CMK (cell line): ENCODE data around the gene SLC16A9.
"Not testable (repeated sequence)": the region's sequence is repeated elsewhere in the genome, so short reads cannot be mapped to it uniquely, and the experiment has no call there.

ENCODE experiments used
- DNase-seq: peaks from one replicate; pipeline ENCODE4 v3.0.0-alpha.2; 2010; ENCODE audit warnings: low read depth

SLC16A9 gene

DNA sequence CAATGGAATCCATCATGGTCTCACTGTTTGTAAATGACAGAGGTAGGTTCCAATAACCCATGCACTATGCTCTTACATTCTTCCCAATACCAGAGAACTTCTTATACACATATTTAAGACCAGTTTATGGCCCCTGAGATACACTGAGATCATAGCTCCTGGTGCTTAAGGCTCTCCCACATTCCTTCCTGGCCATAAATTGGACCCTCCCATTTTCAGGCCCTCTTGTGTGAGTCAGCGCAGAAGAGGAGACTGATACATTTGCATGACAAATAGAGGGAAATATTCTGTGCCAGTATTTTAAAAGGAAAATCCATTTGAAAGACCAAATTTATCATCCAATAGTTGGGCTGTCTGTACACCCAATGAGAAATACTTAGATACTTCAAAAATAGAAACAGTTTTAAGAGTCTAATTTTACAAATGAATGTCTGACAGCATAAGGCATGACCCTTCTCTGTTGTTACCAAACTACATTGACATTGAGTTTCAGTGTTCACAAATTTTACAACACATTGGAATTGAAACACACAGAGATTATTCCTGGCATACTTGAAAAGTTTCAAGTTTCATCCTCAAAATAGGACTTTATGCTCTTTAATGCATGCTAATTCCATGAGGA, 35.3 kb downstream of the SLC16A9 start:
- DNase-seq: no peak

DNA sequence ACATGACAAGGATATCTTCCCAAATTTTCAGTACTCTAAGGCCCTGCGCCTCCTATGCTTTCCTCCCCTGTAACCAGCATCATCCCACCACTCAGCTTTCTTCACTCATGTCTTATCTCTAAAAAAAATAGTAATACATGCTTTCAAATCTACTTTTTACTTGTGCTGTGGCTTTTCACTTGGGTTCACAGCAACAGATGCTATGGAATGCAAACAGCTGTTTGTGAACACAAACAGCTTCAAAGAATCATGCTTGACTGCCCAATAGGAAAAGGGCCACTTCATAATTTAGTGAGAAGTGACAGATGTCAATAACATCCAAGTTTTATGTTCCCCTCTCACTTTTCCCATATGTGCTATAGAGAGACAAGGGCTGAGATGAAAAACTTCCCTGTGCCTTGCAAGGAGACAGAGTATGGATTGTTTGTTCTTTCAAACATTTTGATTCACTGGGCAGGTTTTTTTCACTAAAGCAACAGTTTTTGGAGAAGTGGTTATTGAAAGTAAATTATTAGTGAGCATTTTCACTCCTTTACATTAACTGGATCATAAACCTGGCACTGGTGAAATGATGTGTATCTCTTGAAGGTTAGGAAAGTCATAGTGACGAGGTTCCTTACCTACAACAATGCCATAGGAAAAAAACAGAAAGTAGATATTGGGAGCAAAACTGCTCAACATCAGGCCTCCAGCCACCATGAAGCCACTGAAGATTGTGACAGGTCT, 37.3 kb downstream of the SLC16A9 start:
- DNase-seq: no peak

DNA sequence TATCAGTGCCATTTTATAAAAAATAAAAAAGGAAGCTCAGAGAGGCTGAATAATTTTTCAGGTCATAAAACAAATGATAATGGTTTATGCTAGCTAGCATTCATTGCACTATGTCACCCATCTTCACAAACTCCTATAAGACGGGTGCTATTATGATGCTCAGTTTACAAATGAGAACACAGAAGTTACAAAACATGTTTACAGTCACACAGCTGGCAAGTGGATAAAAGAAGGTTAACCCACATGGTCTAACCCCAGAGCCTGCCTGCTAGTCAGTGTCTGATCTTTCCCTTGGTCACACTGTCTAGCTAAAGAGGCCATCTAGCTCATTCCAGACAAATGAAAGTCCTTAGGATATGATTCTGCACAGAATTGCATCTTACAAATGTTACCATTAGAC, 39.4 kb downstream of the SLC16A9 start:
- no peak for DNase-seq

DNA sequence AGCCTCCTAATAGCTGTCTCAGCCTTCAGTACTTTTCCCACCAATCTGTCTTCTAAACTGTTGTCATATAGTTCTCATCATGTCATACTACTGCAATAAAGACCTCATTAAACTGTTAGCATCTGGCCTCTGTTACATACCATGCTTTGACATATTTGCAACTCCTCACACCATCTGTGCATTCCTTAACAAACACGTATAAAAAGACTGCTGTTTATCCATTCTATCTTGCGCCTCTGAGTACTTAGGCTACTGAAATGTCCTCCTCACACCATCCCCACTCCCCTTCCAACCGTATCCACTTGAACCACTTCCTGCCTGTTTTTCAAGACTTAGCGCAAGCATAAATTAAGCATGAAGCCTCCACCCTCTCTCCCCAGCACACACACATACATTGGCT, 41.6 kb downstream of the SLC16A9 start:
- no peak for DNase-seq

DNA sequence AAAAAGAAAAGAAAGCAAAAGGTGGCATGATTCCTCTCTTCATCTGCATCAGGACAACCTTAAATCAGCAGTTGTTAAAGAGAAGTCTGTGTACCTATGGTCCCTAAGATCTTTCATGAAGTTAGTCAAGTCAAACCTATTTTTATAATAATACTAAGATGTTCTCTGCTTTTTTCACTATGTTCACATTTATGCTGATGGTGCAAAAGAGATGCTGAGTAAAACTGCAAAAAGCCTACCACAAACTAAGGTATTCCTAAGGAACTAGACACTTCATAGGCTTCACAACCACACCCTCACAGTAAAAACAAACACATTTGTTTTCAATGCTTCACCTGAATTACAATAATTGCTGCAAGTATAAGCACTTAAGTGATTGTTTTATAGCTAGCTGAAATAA, 43.3 kb downstream of the SLC16A9 start:
- DNase-seq: no peak

DNA sequence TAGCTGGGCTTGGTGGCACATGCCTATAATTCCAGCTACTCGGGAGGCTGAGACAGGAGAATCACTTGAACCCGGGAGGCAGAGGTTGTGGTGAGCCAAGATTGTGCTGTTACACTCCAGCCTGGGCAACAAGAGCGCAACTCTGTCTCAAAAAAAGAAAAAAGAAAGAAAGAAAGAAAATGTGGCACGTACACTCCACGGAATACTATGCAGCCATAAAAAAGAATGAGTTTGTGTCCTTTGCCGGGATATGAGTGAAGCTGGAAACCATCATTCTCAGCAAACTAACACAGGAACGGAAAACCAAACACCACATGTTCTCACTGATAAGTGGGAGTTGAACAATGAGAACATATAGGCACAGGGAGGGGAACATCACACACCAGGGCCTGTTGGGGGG, 46.4 kb downstream of the SLC16A9 start:
- DNase-seq: not testable (repeated sequence)

DNA sequence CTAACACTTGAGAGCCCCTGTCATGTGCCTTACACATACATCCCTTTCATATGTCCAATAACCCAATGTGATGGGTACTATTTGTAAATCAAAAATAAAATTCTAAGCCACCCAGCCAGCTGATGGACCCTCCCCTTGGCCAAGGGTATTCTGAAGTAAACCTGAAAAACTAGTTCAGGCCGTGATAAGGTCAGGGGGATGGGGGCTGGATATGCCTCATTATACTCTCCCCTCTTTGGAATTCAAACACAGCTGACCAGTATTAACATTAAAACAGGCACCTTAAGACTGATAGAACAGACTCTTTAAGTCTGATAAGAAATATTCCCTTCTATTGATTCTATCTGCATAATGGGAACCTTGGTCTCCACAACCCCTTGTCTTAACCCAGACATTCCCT, 51.9 kb downstream of the SLC16A9 start:
- DNase-seq: no peak

DNA sequence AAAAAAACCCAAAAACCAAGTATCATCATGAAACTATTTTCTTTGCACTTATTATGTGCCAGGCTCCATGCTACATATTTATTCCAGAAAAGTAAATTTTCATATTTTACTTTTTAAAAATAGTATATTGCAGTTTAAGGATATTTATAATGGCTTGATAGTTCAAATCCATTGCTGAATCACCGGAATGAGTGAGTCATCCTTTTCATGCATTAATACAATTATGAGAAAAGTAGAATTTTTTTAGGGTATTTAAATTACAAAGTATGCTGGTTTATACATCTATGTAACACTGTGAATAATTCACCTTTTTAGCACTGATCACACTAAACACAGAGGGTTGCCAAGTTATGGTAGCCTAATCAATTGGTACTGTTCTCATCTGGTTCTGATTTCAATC, 54.3 kb downstream of the SLC16A9 start:
- DNase-seq: no peak

DNA sequence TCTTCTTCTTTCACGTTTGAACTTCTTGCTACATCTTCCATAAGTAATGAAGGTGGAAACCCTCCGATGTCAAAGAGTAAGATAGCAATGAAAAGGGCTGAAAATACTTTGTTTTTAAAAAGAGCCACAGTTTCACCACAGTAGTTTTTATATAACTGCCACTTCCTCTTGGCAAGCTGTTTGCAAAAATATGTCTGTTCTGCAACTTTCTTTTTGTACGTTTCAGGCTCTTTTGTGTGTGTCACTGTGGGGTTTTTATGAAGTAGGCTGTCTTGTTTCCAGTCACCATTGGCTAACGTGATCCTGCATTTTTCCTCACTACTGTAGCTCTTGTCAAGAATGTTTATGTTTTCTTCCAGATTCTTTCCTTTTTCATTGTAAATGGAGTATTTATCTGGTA, 55.6 kb downstream of the SLC16A9 start:
- no peak for DNase-seq

DNA sequence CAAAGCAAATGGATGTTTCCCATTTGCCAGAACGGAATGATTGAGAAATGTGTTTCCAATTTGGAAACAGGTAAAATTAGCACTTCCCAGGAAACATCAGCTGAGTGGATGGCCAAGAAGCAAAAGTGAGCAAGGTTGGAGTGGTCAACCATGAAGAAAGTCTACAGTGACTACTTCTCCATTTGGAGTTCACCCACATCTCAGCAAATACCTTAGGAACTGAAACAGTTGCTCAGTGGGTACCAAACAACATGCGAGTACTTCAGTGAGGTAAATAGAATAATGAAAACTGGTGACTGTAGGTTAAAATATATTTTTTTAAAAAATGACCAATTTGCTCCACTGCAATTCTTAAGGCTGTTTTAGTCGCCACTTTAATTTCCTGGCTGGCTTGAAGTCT, 57.7 kb downstream of the SLC16A9 start:
- DNase-seq: no peak

DNA sequence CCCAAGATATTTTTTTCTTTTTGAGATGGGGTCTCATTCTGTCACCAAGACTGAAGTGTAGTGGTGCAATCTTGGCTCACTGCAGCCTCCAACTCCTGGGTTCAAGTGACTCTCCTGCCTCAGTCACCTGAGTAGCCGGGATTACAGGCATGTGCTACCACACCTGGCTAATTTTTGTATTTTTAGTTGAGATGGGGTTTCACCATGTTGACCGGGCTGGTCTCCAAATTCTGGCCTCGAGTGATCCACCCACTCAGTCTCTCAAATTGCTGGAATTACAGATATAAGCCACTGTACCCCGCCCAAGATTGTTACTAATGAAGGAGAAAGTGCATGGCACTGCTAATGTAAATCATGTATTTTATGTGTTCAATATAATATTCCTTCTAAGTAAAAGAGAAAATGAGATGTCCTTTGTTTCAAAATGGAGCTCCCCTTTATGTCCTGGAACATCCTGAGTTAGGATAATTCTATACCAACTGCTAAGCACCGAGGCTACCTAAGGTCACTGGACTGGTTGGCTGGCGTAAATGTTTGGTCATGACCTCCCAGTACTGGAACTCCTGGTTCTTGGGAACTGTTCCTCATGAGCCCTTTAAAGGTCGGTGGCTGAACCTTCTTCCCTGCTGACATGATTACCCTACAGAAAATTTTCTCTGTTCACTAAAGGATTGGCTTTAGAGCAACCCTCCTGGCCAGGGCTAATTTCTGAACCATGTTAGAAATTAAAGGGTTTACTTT, 59.9 kb downstream of the SLC16A9 start:
- DNase-seq: no peak

DNA sequence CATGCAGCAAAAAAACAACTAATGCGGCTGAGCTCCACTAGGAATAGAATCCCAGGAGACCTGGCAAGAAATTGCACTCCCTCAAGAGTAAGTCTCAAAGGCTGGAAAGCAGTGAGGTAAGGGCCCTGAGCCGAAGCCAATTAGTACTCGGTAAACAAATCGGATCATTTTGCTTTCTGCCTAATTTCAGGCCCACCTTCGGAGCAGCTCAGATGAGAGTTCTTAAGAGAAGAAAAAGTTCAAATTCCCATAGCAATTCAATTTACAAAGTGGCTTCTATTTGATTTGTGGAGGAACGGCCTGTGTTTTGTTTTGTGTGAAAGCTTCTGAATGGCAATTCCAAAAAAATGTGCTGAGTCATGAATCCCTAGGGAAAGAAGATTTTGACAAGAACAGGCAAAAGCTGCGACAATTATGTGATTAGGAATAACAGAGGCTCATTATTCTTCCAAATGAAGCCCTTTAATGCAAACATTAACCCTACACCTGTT, 60.9 kb downstream of the SLC16A9 start:
- no peak for DNase-seq

DNA sequence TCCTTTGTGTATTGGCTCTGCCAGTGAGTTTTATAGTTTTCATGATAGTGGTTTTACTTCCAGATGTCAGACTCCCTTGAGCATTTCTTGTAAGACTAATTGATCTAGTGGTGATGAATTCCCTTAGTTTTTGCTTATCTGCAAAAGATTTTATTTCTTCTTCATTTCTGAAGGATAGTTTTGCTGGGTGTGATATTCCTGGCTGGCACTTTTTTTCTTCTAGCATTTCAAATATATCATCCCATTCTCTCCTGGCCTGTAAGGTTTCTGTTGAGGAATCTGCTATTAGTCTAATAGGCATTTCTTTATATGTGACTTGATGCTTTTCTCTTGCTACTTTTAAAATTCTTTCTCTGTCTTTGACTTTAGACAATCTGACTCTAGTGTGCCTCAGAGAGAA, 64.8 kb downstream of the SLC16A9 start:
- no peak for DNase-seq

DNA sequence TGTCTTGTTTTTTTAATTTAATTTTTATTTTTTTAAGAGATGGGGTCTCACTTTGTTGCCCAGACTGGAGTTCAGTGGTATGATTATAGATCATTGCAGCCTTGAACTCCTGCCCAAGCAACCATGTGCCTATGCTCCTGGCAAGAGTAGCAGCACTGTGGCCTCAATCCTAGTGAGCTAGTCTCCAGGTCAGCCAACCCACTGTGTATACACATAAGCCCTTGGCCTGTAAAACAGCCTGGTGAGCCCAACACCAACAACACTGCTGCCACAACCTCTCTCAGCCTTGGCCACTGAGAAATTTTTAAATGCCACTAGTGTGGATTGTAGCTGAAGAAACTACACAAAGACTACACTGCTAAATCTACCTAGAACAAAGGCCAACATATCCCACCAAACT, 68.0 kb downstream of the SLC16A9 start:
- DNase-seq: not testable (repeated sequence)

DNA sequence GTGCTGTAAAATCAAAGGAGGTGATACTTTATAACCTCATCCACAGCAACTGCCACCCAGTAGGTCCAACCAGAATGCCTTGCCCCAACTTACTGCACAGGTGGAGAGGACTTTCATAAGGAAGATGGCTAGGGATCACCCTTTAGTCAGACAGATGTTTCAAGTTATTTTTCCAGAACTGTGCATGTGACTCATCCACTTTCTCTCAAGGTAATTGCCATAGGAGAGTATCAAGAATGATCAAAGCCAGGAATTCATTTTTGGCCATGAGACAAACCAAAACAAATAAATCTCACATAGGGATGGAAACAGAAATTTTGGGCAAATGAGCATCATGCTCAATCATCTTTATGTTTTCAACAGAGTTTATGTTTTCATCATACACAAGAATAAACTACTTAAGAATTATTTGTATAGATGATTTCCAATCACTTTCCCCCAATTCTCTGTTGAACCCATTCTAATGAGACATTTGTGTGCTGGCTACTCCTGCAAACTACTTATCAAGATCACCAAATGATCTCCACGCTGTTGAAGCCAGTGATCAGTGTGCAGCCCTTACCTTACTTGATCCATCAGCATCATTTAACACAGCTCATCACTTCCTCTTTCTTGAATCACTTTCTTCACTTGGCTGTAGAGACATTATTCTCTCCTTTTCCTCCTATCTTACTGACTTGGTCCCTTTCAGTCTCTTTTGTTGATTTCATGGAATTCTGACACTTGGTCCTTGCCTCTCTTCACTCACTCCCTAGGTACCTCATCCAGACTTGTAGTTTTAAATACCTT, 74.0 kb downstream of the SLC16A9 start:
- DNase-seq: no peak

DNA sequence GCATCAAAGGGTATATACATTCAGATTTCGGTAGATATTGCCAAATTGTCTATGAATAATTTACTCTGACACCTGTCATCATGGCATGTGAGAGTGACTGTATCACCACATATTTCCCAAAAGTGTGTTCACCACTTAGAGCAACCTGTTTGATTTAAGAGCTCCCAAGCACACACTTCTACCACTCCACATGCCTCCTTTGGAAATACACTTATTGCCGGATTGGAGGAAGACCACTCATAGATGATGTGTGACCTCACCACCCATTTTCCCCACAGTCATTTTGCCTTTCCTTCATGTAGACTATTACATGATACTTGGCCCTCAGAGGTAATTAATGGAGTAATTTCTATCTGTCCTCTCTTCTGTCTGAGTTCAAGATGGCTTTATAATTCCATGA, 75.5 kb downstream of the SLC16A9 start:
- no peak for DNase-seq

DNA sequence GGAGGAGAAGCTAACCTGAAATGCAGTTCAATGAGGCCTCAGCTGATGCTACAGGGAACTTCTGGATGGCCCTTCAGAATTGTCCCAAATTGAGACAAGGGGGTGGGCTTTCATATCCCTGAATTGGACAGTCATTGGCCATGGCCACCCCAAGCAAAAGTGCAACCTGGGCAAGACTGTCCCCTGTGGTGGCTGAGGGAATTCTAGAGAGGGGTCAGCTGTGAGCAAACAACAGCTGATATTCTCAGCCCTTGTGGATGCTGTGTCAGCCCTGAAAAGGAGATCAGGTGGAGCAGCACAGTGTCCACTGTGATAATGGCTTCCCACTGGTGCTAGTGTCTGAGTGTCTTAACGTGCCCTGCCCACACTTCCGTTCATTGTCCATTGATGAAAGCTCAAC, 76.6 kb downstream of the SLC16A9 start:
- no peak for DNase-seq

DNA sequence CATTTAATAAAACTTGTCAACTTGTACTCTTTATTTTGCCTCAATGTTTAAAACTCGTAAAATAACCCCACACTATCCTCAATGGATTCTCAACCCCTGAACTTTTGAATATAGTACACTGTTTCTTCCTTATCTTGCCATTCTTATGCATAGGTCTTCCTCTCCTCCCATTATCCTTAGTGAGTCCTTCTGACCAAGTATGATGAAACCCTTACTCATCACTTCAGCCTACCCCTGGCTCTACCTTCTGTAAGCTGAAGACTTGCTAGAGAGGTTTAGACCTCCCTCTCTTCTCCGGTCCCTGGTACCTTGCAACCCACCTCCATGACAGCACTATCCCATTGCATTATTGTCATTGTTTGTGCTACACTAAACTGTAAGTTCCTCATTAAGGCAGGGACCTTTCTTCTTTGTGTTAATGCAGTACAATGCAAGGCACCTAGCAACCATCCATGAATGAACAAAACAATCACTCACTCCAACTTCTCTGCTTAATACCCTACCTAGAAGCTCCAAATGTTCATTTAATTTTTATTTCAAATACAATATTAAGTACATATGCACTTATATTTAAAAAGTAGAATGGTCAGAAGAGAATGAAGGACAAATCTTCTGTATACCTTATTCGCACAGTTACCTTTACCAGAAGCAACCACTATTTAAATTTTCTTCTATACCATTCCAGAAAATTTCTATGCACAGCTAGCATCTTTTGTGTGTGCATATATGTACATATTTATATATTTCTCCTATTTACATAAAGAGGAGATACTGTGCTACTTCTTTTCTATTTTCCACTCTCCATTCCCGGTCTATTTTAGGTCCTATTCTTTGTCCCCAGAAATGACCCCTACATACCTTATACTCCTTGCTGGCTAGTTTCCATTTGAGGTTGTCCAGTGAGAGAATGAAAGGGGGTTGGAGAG, 77.5 kb downstream of the SLC16A9 start:
- DNase-seq: no peak

DNA sequence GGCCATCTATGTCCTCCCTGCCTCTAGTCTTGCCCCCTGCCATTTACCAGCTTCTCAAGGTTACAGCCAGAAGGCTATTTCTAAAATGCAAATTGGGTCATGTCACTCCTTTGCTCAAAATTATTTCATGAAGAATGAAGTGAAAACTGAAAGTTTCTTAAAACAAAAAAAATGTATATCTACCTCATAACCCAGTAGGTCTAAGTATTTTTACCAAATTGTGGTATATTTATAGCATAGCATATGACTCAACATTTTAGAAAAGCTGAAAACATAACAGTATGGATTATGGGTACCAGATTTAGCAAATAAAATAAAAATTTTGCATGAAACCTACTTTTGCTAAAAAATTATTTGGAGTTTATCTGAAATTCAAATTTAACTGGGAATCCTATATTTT, 78.4 kb downstream of the SLC16A9 start:
- DNase-seq: no peak

DNA sequence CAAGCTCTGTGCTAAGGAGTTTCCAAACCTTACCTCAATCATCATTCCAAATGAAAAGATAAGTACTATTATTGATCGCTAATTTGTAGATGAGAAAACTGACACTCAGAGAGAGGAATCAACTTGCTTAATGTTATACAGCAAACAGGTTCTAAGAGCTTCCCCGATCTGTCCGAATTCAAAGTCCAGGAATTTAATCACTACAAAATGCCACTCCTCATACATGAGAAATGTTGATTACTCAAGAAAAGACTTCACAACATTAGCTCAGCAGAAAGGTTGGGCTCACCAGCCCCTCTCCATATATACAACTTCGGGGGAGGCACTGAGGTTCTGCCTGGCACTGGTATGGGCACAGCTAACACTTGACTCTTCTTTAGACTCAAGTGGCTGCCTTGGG, 80.7 kb downstream of the SLC16A9 start:
- no peak for DNase-seq

DNA sequence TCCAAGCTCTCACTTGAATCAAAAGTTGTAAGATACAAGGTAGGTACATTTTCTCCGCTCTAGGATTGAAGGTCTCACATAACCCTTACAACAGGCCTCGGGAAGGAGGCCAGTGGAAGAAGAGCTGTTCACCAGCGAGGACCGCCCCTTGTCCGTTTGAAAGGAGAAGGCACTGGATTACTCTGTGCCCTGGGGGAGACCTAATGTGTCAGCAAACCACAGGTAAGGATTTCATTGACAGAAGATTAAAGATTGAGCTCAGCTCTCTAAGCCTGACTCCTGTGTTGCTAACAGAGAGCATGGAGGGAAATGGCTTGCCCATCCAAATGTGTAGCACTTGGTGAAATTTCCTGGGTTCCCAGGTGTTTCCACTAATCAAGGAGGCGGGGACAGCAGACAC, 81.2 kb downstream of the SLC16A9 start:
- DNase-seq: no peak
